Testis (tissue), 2 donors: Measurements from ENCODE around the gene RGL3.

Experiments used
- CTCF ChIP-seq, 3 experiments: fragments of 450-650 bp in 2 of 3; fragments of 200-600 bp in 1 of 3; sonication (generic) in 1 of 3; IDR thresholded peaks; one replicate each; pipeline ENCODE4 v1.5.1; 2016 to 2019; ENCODE audit warnings: antibody characterized with exemption in 3 of 3, mild to moderate bottlenecking in 2 of 3, moderate library complexity in 1 of 3
- POLR2A ChIP-seq: fragments of 450-650 bp; IDR thresholded peaks from one replicate; pipeline ENCODE4 v1.6.1; 2017; ENCODE audit warnings: antibody characterized with exemption, mild to moderate bottlenecking, moderate library complexity

- TF ChIP-seq CTCF (IDR thresholded peaks at IDR 0.05) (no peak), POLR2A (no peak)
Observed at GRCh38 chr19:11356676-11357550, 62.2 kb downstream of the RGL3 start.
